H1 (cell line): ENCODE measurements around the gene CTNND2. TPM values are rescaled to one million over a fixed set of nuclear protein-coding genes. Genes with fewer than 3 reads are reported as not detected.

Experiments
- CTCF ChIA-PET: fragments of 300-600 bp; sonication (Branson Sonifier 250); formaldehyde crosslinking; loops from one replicate; lab custom pipeline; 2021; ENCODE audit not compliant: partially characterized antibody; lab: Charles Lee
- POLR2A ChIA-PET: fragments of 300-600 bp; sonication (Branson Sonifier 250); formaldehyde crosslinking; loops from one replicate; lab custom pipeline; 2021; ENCODE audit warnings: inconsistent platforms; ENCODE audit not compliant: partially characterized antibody; lab: Charles Lee
- DNase-seq, 2 experiments: peaks; one replicate each; pipeline versions ENCODE4 v3.0.0 to v3.0.0-alpha.2; 2010 to 2022; ENCODE audit warnings: low spot score in 2 of 2, low read depth in 1 of 2, mixed read lengths in 1 of 2
- FAIRE-seq: peaks from 2 replicates; lab custom pipeline; 2011; peaks lifted over from hg19 to GRCh38; lab: Jason Lieb, UNC
- H2AFZ ChIP-seq: 2 replicates; pipeline ENCODE4 v1.8.1; 2012; ENCODE audit warnings: low read length, inconsistent platforms
- H2AK5ac ChIP-seq: 2 replicates; pipeline ENCODE4 v1.6.1; 2013; ENCODE audit warnings: low read depth, low read length
- H2BK120ac ChIP-seq: replicated peaks from 2 replicates; pipeline ENCODE3; 2013; ENCODE audit warnings: low read depth, low read length, inconsistent platforms
- H2BK12ac ChIP-seq: 2 replicates; pipeline ENCODE4 v1.6.1; 2013; ENCODE audit warnings: low read depth, low read length
- H2BK15ac ChIP-seq: 2 replicates; pipeline ENCODE4 v1.6.1; 2013; ENCODE audit warnings: low read length
- H2BK20ac ChIP-seq: 2 replicates; pipeline ENCODE4 v1.6.1; 2013; ENCODE audit warnings: low read length
- H2BK5ac ChIP-seq: 2 replicates; pipeline ENCODE4 v1.6.1; 2013; ENCODE audit warnings: low read depth, low read length
- H3K14ac ChIP-seq: 2 replicates; pipeline ENCODE4 v1.6.1; 2013; ENCODE audit warnings: inconsistent platforms; ENCODE audit not compliant: insufficient read length
- H3K18ac ChIP-seq: 2 replicates; pipeline ENCODE4 v1.6.1; 2013; ENCODE audit warnings: low read length; ENCODE audit errors: extremely low read depth
- H3K23ac ChIP-seq: 2 replicates; pipeline ENCODE4 v1.6.1; 2013; ENCODE audit warnings: inconsistent platforms; ENCODE audit not compliant: insufficient read length
- H3K23me2 ChIP-seq: 2 replicates; pipeline ENCODE4 v1.6.1; 2013; ENCODE audit warnings: low read depth, low read length
- H3K27ac ChIP-seq: 2 replicates; pipeline ENCODE4 v1.6.1; 2011; ENCODE audit warnings: low read depth, low read length, inconsistent platforms
- H3K27me3 ChIP-seq, 4 experiments: replicated peaks in 1 of 4; 1 replicate in 1 of 4; 2 replicates in 3 of 4; pipeline versions ENCODE4 v1.6.1 to v1.8.1; 2011 to 2013; ENCODE audit warnings: low read length in 3 of 4, mild to moderate bottlenecking in 3 of 4, inconsistent platforms in 2 of 4, mixed read lengths in 2 of 4, moderate library complexity in 1 of 4; ENCODE audit not compliant: control insufficient read depth in 3 of 4, insufficient read depth in 3 of 4; ENCODE audit errors: extremely low read depth in 1 of 4
- H3K36me3 ChIP-seq, 4 experiments: 2 replicates each; pipeline versions ENCODE4 v1.6.1 to v1.8.1; 2011 to 2013; ENCODE audit warnings: mild to moderate bottlenecking in 4 of 4, low read length in 3 of 4, moderate library complexity in 2 of 4, control low read depth in 1 of 4, inconsistent platforms in 1 of 4; ENCODE audit not compliant: insufficient read depth in 4 of 4, control insufficient read depth in 2 of 4
- H3K4ac ChIP-seq: replicated peaks from 2 replicates; pipeline ENCODE3; 2013; ENCODE audit warnings: low read length, low read depth, mixed read lengths, inconsistent platforms; ENCODE audit not compliant: insufficient read length
- H3K4me1 ChIP-seq, 4 experiments: replicated peaks in 1 of 4; 1 replicate in 1 of 4; 2 replicates in 3 of 4; pipeline versions ENCODE4 v1.6.1 to v1.8.1; 2011 to 2013; ENCODE audit warnings: low read length in 3 of 4, inconsistent platforms in 2 of 4, mixed read lengths in 1 of 4; ENCODE audit not compliant: insufficient read depth in 4 of 4, control insufficient read depth in 3 of 4
- H3K4me2 ChIP-seq, 2 experiments: 2 replicates each; pipeline versions ENCODE4 v1.6.1 to v1.8.1; 2011 to 2013; ENCODE audit warnings: low read depth in 2 of 2, low read length in 2 of 2, control low read depth in 1 of 2, inconsistent platforms in 1 of 2, mild to moderate bottlenecking in 1 of 2; ENCODE audit not compliant: insufficient read depth in 1 of 2
- H3K4me3 ChIP-seq, 4 experiments: fragments of 200-600, 300-600 bp in 1 of 4; sonication (generic), shearing (Covaris generic), sonication (Bioruptor Twin) in 1 of 4; 2 replicates each; pipeline versions ENCODE4 v1.5.1 to v1.8.1; 2011 to 2016; ENCODE audit warnings: low read length in 4 of 4, low read depth in 3 of 4, control low read depth in 2 of 4, inconsistent platforms in 2 of 4, mild to moderate bottlenecking in 2 of 4, mixed read lengths in 1 of 4, moderate library complexity in 1 of 4; ENCODE audit not compliant: insufficient read depth in 2 of 4; ENCODE audit errors: extremely low read depth in 1 of 4
- H3K56ac ChIP-seq: replicated peaks from 2 replicates; pipeline ENCODE3; 2013; ENCODE audit warnings: low read depth, mild to moderate bottlenecking, mixed read lengths, low read length, inconsistent platforms; ENCODE audit not compliant: insufficient read length
- H3K79me1 ChIP-seq: 2 replicates; pipeline ENCODE4 v1.6.1; 2013; ENCODE audit warnings: low read depth, low read length, control low read depth
- H3K79me2 ChIP-seq, 2 experiments: 2 replicates each; pipeline versions ENCODE4 v1.6.1 to v1.8.1; 2012 to 2013; ENCODE audit warnings: low read length in 2 of 2, mild to moderate bottlenecking in 2 of 2, inconsistent platforms in 1 of 2; ENCODE audit not compliant: insufficient read depth in 2 of 2, control insufficient read depth in 1 of 2
- H3K9ac ChIP-seq, 4 experiments: replicated peaks in 1 of 4; 1 replicate in 1 of 4; 2 replicates in 3 of 4; pipeline versions ENCODE4 v1.6.1 to v1.8.1; 2011 to 2013; ENCODE audit warnings: low read depth in 3 of 4, low read length in 3 of 4, control low read depth in 2 of 4, mild to moderate bottlenecking in 2 of 4, moderate library complexity in 2 of 4, inconsistent platforms in 1 of 4; ENCODE audit errors: extremely low read depth in 1 of 4
- H3K9me3 ChIP-seq, 2 experiments: 2 replicates each; pipeline versions ENCODE4 v1.6.1 to v1.8.1; 2012 to 2013; ENCODE audit warnings: mild to moderate bottlenecking in 2 of 2, moderate library complexity in 2 of 2, control low read depth in 1 of 2, inconsistent platforms in 1 of 2, low read depth in 1 of 2, low read length in 1 of 2, mixed read lengths in 1 of 2; ENCODE audit not compliant: insufficient read depth in 2 of 2
- H4K20me1 ChIP-seq, 2 experiments: replicated peaks in 1 of 2; 2 replicates each; pipeline versions ENCODE3 to v1.8.1; 2011 to 2013; ENCODE audit warnings: inconsistent platforms in 2 of 2, low read length in 2 of 2, mild to moderate bottlenecking in 1 of 2; ENCODE audit not compliant: insufficient read depth in 2 of 2, control insufficient read depth in 1 of 2
- H4K5ac ChIP-seq: 2 replicates; pipeline ENCODE4 v1.6.1; 2013; ENCODE audit warnings: low read length, low read depth, mixed read lengths, inconsistent platforms; ENCODE audit not compliant: insufficient read length
- H4K8ac ChIP-seq: 2 replicates; pipeline ENCODE4 v1.8.0; 2013; ENCODE audit warnings: mild to moderate bottlenecking, moderate library complexity, low read length, inconsistent platforms; ENCODE audit not compliant: insufficient read depth; ENCODE audit errors: extremely low read depth
- H4K91ac ChIP-seq: replicated peaks from 2 replicates; pipeline ENCODE3; 2013; ENCODE audit warnings: low read length, mixed read lengths, inconsistent platforms; ENCODE audit not compliant: insufficient read length
- EZH2 ChIP-seq: fragments of 200-600 bp; sonication (generic); IDR thresholded peaks from 2 replicates; pipeline ENCODE4 v1.7.1; 2012; ENCODE audit warnings: low read depth, mild to moderate bottlenecking, moderate library complexity, low read length, inconsistent platforms; ENCODE audit not compliant: severe bottlenecking
- GABPA ChIP-seq: IDR thresholded peaks from 2 replicates; pipeline ENCODE4 v1.6.1; 2011; ENCODE audit warnings: mild to moderate bottlenecking, low read length, moderate library complexity, borderline replicate concordance; ENCODE audit not compliant: insufficient read depth
- KDM1A ChIP-seq: fragments of 200-600, 300-600 bp; sonication (generic); IDR thresholded peaks from 2 replicates; pipeline ENCODE4 v1.7.1; 2016; ENCODE audit warnings: mild to moderate bottlenecking, low read length, borderline replicate concordance
- NANOG ChIP-seq: IDR thresholded peaks from 2 replicates; pipeline ENCODE4 v1.6.1; 2011; ENCODE audit warnings: low read length, low read depth, mild to moderate bottlenecking, inconsistent platforms; ENCODE audit not compliant: insufficient read depth, poor library complexity, severe bottlenecking
- PHF8 ChIP-seq: fragments of 200-600 bp; sonication (generic); conservative IDR thresholded peaks from 2 replicates; pipeline ENCODE4 v1.7.1; 2012; ENCODE audit warnings: low read depth, mild to moderate bottlenecking, inconsistent platforms, low read length, moderate library complexity
- RAD21 ChIP-seq, 2 experiments: IDR thresholded peaks in 1 of 2; conservative IDR thresholded peaks in 1 of 2; 2 replicates each; pipeline ENCODE4 v1.6.1; 2011; ENCODE audit warnings: low read depth in 2 of 2, low read length in 2 of 2, improper control_type of control experiment in 1 of 2, inconsistent platforms in 1 of 2, mild to moderate bottlenecking in 1 of 2, moderate library complexity in 1 of 2
- RNF2 ChIP-seq: fragments of 200-900, 300-1000 bp; sonication (generic); IDR thresholded peaks from 2 replicates; pipeline ENCODE4 v1.7.1; 2016; ENCODE audit warnings: borderline replicate concordance, low read depth, mild to moderate bottlenecking, antibody characterized with exemption, low read length; ENCODE audit not compliant: poor library complexity, severe bottlenecking; ENCODE audit errors: missing control alignments
- SIRT6 ChIP-seq: IDR thresholded peaks from one replicate; pipeline ENCODE4 v1.7.1; 2012; ENCODE audit warnings: low read length, inconsistent platforms
- SP1 ChIP-seq: IDR thresholded peaks from 2 replicates; pipeline ENCODE4 v1.6.1; 2011; ENCODE audit warnings: low read depth, low read length
- SRF ChIP-seq: IDR thresholded peaks from 2 replicates; pipeline ENCODE4 v1.6.1; 2011; ENCODE audit warnings: mild to moderate bottlenecking, low read depth, low read length, moderate library complexity
- WGBS, 2 experiments: shearing (Covaris generic) in 1 of 2; methylation state at CpG; one replicate each; pipeline versions ENCODE4 v1.1.6 to v1.1.7; 2013 to 2015; ENCODE audit warnings: low lambda C conversion rate in 2 of 2, mixed read lengths in 2 of 2, inconsistent platforms in 1 of 2, low coverage in 1 of 2, missing lambda C conversion rate in 1 of 2; ENCODE audit not compliant: insufficient replicate concordance in 2 of 2, insufficient coverage in 1 of 2, insufficient read length in 1 of 2; ENCODE audit errors: extremely low coverage in 1 of 2, missing lambda C conversion rate in 1 of 2; 5-methylcytosine and 5-hydroxymethylcytosine counted together
- polyA plus RNA-seq, 7 experiments: library from polyadenylated mRNA; depleted of rRNA in 3 of 7; stranded (reverse) in 5 of 7; unstranded in 2 of 7; fragments of >200 nt in 5 of 7; fragments of 200-250 nt in 2 of 7; gene quantifications; 1 replicate in 5 of 7; 2 replicates in 1 of 7; 4 replicates in 1 of 7; pipeline versions ENCODE4 v1.2.1 to v1.2.3, GENCODE V29; 2011 to 2013; ENCODE audit warnings: missing spikeins in 2 of 7, mixed read lengths in 2 of 7
- total RNA-seq: library from RNA; stranded (reverse); fragmentation: NEBNext Ultra II Directional; extraction: Animal tissue kit (Norgen Biotek cat#: 25700); gene quantifications from 2 replicates; pipeline ENCODE4 v1.2.1, GENCODE V29; 2021

Gene CTNND2
- total and polyA plus RNA-seq, 2 of the 8 experiments (the other 6 are each of a cell fraction or from before 2014, with no cell fraction given): 7.4 to 14.2 TPM

- Histone ChIP-seq H2AK5ac (no peak overlapping the region), H3K79me1 (no peaks in the 10 kb centered on the region), H4K91ac (no peak overlapping the region), H3K9ac (no peak overlapping the region), H3K4me1 (no peaks in the 10 kb centered on the region), H2BK12ac (no peak overlapping the region), H3K4me3 (no peak overlapping the region), H2BK15ac (no peak overlapping the region), H3K23ac (no peak overlapping the region), H4K20me1 (no peaks in the 10 kb centered on the region), H3K23me2 (no peaks in the 10 kb centered on the region), H2BK120ac (no peak overlapping the region), H2BK20ac (no peak overlapping the region), H4K5ac (no peak overlapping the region), H3K79me2 (no peaks in the 10 kb centered on the region), H3K18ac (no peak overlapping the region), H3K36me3 (no peaks in the 10 kb centered on the region), H3K27ac (no peak overlapping the region), H2AFZ (no peak overlapping the region), H3K14ac (no peak overlapping the region), H4K8ac (no peak overlapping the region), H3K9me3 (no peaks in the 10 kb centered on the region), H2BK5ac (no peak overlapping the region), H3K27me3 (no peaks in the 10 kb centered on the region), H3K4me2 (no peak overlapping the region), H3K4ac (no peak overlapping the region), H3K56ac (no peak overlapping the region)
- WGBS, 2 experiments: 94% methylated on average over 3 of the region's 3 CpGs; no CpG with 5 or more reads in 1 of the 2 experiments
- CTCF ChIA-PET: interaction anchor here (0.5 to 0.6 kb wide), 2 partner anchors 79 to 1003 kb away, joined by 3 to 4 read pairs; no protein-coding TSS in a partner anchor
- no peak for DNase-seq
- TF ChIP-seq EZH2 (no peak), GABPA (no peak), PHF8 (no peak), SP1 (no peak), NANOG (no peak), RAD21 (IDR thresholded peaks at IDR 0.05 in 1 of 2, conservative IDR thresholded peaks at IDR 0.05 in 1 of 2; ENCODE audit: low read depth in 2 of 2, low read length in 2 of 2) (no peak), RNF2 (no peak), SRF (no peak), SIRT6 (no peak), KDM1A (no peak)
- POLR2A ChIA-PET: no interaction called here
- no peak for FAIRE-seq
Measured at GRCh38 chr5:11398728-11399127, 505.5 kb downstream of the CTNND2 start.
